ENCODE measurements around the gene EXOC6. TPM values are rescaled to one million over a fixed set of nuclear protein-coding genes. Genes with fewer than 3 reads are reported as not detected.

The EXOC6 gene
- total RNA-seq, 1 donor from 2014 or later: 9.1 TPM

DNA sequence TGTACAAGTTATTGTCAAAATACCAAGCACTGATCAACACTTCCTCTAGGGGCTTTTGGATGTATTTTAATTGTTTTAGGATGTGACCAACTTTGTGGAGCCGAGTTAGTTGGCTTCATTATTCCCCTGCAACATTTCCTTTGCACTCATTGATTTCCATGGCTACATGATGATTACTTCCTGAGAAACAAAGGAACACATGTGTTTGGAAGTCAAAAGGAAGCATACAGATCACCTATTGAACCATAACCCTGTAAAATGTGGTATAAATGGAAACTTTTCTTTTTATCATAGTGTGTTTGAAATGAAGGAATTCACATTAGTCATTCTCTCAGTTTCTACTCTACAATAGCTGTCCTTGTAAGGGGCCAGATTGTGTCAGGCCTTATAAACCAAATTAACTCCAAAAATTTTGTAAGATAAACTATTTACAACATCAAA lies 32.2 kb upstream of the EXOC6 start:
- no peaks in the 10 kb centered on the region for H3K4me1 Mint-ChIP-seq (ENCODE audit: low read depth, unreplicated experiment)
- no peaks in the 10 kb centered on the region for H3K36me3 Mint-ChIP-seq (ENCODE audit: unreplicated experiment)
- H3K9me3 Mint-ChIP-seq (ENCODE audit: unreplicated experiment): no peaks in the 10 kb centered on the region
- TF ChIP-seq CTCF (IDR thresholded peaks at IDR 0.05; ENCODE audit: partially characterized antibody, unreplicated experiment): no peak
- H3K27me3 Mint-ChIP-seq (ENCODE audit: unreplicated experiment): no peaks in the 10 kb centered on the region
- H3K27ac Mint-ChIP-seq (ENCODE audit: unreplicated experiment): no peak overlapping the region
- H3K4me3 Mint-ChIP-seq (ENCODE audit: unreplicated experiment): no peak overlapping the region
- no peak for DNase-seq

DNA sequence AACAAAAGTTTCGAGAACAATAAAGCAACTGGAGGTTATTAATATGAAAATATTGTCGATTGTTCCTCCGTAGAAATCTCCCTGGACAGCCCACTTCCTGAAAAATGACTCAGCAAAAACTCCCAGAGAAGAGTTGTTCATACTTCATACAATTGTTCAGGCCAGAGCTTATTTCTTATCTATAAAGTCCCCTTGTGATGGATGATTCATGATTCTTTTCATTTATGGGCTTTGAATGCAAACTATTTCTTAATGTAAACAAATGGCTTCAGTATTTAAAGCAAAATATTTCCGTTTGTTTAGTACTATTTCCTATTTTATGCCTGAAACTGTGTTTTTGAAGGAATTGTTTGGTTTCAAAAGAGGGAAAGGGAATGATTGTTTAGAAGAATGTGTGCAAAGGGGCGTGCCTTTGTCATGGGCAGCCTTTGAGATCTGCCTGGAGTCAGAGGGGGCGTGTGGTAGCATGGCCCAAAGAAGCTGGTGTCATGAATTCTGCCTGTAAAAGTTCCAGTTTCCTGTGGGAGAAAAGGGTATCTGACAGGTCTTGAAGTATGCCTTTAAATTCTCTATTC lies 26.2 kb upstream of the EXOC6 start:
- no peak for DNase-seq
- Mint-ChIP-seq H3K27ac (ENCODE audit: unreplicated experiment) (no peak overlapping the region), H3K27me3 (ENCODE audit: unreplicated experiment) (no peaks in the 10 kb centered on the region), H3K4me3 (ENCODE audit: unreplicated experiment) (no peak overlapping the region), H3K4me1 (ENCODE audit: low read depth, unreplicated experiment) (no peaks in the 10 kb centered on the region), H3K9me3 (ENCODE audit: unreplicated experiment) (peaks cover 2% of the 10 kb centered on the region), H3K36me3 (ENCODE audit: unreplicated experiment) (no peaks in the 10 kb centered on the region)
- TF ChIP-seq CTCF (IDR thresholded peaks at IDR 0.05; ENCODE audit: partially characterized antibody, unreplicated experiment): no peak

DNA sequence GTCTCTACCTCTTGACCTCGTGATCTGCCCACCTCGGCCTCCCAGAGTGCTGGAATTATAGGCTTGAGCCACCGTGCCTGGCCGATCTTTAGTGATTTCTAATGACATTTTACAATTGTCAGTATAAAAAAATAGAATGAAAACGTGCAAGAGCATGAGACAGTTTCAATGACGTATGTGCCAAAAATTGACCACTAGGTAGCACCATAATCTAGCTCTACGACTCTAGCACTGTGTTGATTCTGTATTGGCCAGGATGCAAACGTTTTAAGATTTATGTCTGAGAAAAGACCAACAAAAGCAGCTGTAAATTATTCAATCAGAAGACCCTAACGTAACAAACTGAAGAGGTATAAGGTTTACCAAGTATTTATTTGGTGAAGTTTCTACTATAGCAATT lies 25.4 kb upstream of the EXOC6 start:
- no peak overlapping the region for H3K27ac Mint-ChIP-seq (ENCODE audit: unreplicated experiment)
- DNase-seq: no peak
- H3K4me3 Mint-ChIP-seq (ENCODE audit: unreplicated experiment): no peak overlapping the region
- H3K9me3 Mint-ChIP-seq (ENCODE audit: unreplicated experiment): peaks cover 2% of the 10 kb centered on the region
- H3K4me1 Mint-ChIP-seq (ENCODE audit: low read depth, unreplicated experiment): no peaks in the 10 kb centered on the region
- TF ChIP-seq CTCF (IDR thresholded peaks at IDR 0.05; ENCODE audit: partially characterized antibody, unreplicated experiment): no peak
- no peaks in the 10 kb centered on the region for H3K27me3 Mint-ChIP-seq (ENCODE audit: unreplicated experiment)
- H3K36me3 Mint-ChIP-seq (ENCODE audit: unreplicated experiment): no peaks in the 10 kb centered on the region

DNA sequence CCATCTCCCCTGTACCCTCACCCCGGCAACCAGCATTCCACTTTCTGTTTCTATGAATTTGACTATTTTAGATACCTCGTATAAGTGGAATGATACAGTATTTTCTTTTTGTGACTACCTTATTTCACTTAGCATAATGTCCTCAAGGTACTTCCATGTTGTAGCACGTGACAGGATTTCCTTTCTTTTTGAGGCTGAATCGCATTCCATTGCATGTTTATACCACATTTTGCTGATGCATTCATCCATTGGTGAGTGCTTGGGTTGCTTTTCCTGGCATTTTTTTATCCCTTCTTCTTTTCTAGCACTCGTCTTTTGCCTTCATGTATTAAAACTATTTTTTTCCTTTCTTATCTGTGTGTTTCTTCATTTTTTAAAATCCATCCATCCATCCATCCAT lies 22.3 kb upstream of the EXOC6 start:
- peaks cover 4% of the 10 kb centered on the region for H3K27me3 Mint-ChIP-seq (ENCODE audit: unreplicated experiment)
- no peak overlapping the region for H3K4me3 Mint-ChIP-seq (ENCODE audit: unreplicated experiment)
- peaks cover 2% of the 10 kb centered on the region for H3K9me3 Mint-ChIP-seq (ENCODE audit: unreplicated experiment)
- no peak for TF ChIP-seq CTCF (IDR thresholded peaks at IDR 0.05; ENCODE audit: partially characterized antibody, unreplicated experiment)
- H3K36me3 Mint-ChIP-seq (ENCODE audit: unreplicated experiment): no peaks in the 10 kb centered on the region
- DNase-seq: no peak
- H3K27ac Mint-ChIP-seq (ENCODE audit: unreplicated experiment): no peak overlapping the region
- no peaks in the 10 kb centered on the region for H3K4me1 Mint-ChIP-seq (ENCODE audit: low read depth, unreplicated experiment)

GRCh38 chr10:92826504-92826903 lies 21.8 kb upstream of the EXOC6 start:
- H3K4me1 Mint-ChIP-seq (ENCODE audit: low read depth, unreplicated experiment): no peaks in the 10 kb centered on the region
- H3K9me3 Mint-ChIP-seq (ENCODE audit: unreplicated experiment): peaks cover 2% of the 10 kb centered on the region

More at GRCh38 chr10:92826504-92826903, 21.8 kb upstream of the EXOC6 start:
- TF ChIP-seq CTCF (IDR thresholded peaks at IDR 0.05; ENCODE audit: partially characterized antibody, unreplicated experiment): no peak
- Mint-ChIP-seq H3K27me3 (ENCODE audit: unreplicated experiment) (peaks cover 4% of the 10 kb centered on the region), H3K36me3 (ENCODE audit: unreplicated experiment) (no peaks in the 10 kb centered on the region), H3K27ac (ENCODE audit: unreplicated experiment) (no peak overlapping the region), H3K4me3 (ENCODE audit: unreplicated experiment) (no peak overlapping the region)
- no peak for DNase-seq

Data from glutamatergic neuron (in vitro differentiated cells).